HEK293 (cell line): ENCODE data around the gene SLC39A7.

ENCODE experiments used
- CTCF ChIA-PET: fragments of 350-600 bp; formaldehyde crosslinking; extraction: SDS; loops from one replicate; lab custom pipeline; 2021; ENCODE audit warnings: antibody characterized with exemption; lab: Yijun Ruan, JAX
- POLR2A ChIA-PET: fragments of 300-600 bp; formaldehyde crosslinking; extraction: SDS; loops from one replicate; lab custom pipeline; 2020; ENCODE audit warnings: antibody characterized with exemption, inconsistent platforms; lab: Yijun Ruan, JAX
- H3K27ac ChIP-seq: fragments of 200-500 bp; sonication (Bioruptor generic); 2 replicates; pipeline ENCODE4 v1.5.1; 2014; ENCODE audit warnings: low read depth, low read length, control low read depth, inconsistent platforms; ENCODE audit errors: extremely low read depth
- H3K36me3 ChIP-seq, 2 experiments: fragments of 200-500 bp in 1 of 2; sonication (Bioruptor generic) in 1 of 2; 1 replicate in 1 of 2; 2 replicates in 1 of 2; pipeline ENCODE4 v1.5.1; 2014 to 2017; ENCODE audit warnings: inconsistent platforms in 2 of 2, low read length in 2 of 2; ENCODE audit not compliant: control insufficient read depth in 2 of 2, insufficient read depth in 1 of 2
- H3K4me1 ChIP-seq: fragments of 200-500 bp; sonication (Bioruptor generic); 2 replicates; pipeline ENCODE4 v1.5.1; 2014; ENCODE audit warnings: mild to moderate bottlenecking, low read length, inconsistent platforms; ENCODE audit not compliant: control insufficient read depth, insufficient read depth
- H3K4me3 ChIP-seq: 2 replicates; pipeline ENCODE4 v1.5.1; 2011; ENCODE audit warnings: low read depth, mild to moderate bottlenecking, control low read depth, low read length, moderate library complexity
- H3K9me3 ChIP-seq: fragments of 200-500 bp; sonication (Bioruptor generic); 2 replicates; pipeline ENCODE4 v1.5.1; 2014; ENCODE audit warnings: low read depth, low read length, inconsistent platforms; ENCODE audit not compliant: control insufficient read depth, insufficient read depth
- AEBP2 ChIP-seq: fragments of 450-650 bp; formaldehyde crosslinking; IDR thresholded peaks from 2 replicates; pipeline ENCODE4 v1.5.1; 2016; ENCODE audit warnings: missing biosample characterization, missing genetic modification characterization, borderline replicate concordance
- KLF8 ChIP-seq: fragments of 450-650 bp; formaldehyde crosslinking; IDR thresholded peaks from 2 replicates; pipeline ENCODE4 v1.5.1; 2016; ENCODE audit warnings: missing biosample characterization, missing genetic modification characterization
- MYNN ChIP-seq: fragments of 450-650 bp; formaldehyde crosslinking; IDR thresholded peaks from 2 replicates; pipeline ENCODE4 v1.5.1; 2016; ENCODE audit warnings: missing biosample characterization, missing genetic modification characterization, borderline replicate concordance
- PRDM2 ChIP-seq: fragments of 450-650 bp; formaldehyde crosslinking; IDR thresholded peaks from 2 replicates; pipeline ENCODE4 v1.5.1; 2016; ENCODE audit warnings: missing biosample characterization, missing genetic modification characterization, borderline replicate concordance
- PRDM6 ChIP-seq: fragments of 450-650 bp; formaldehyde crosslinking; IDR thresholded peaks from 2 replicates; pipeline ENCODE4 v1.5.1; 2017; ENCODE audit warnings: missing biosample characterization, missing genetic modification characterization
- SETDB1 ChIP-seq: IDR thresholded peaks from one replicate; pipeline ENCODE4 v1.6.1; 2017; ENCODE audit warnings: mild to moderate bottlenecking, low read length, moderate library complexity, mixed read lengths; ENCODE audit not compliant: insufficient read length
- SP3 ChIP-seq: fragments of 450-650 bp; formaldehyde crosslinking; IDR thresholded peaks from 2 replicates; pipeline ENCODE4 v1.5.1; 2016; ENCODE audit warnings: missing biosample characterization, missing genetic modification characterization
- ZBTB17 ChIP-seq: fragments of 450-650 bp; formaldehyde crosslinking; IDR thresholded peaks from 2 replicates; pipeline ENCODE4 v1.5.1; 2016; ENCODE audit warnings: missing biosample characterization, missing genetic modification characterization
- ZEB2 ChIP-seq: fragments of 450-650 bp; formaldehyde crosslinking; IDR thresholded peaks from 2 replicates; pipeline ENCODE4 v1.5.1; 2016; ENCODE audit warnings: missing biosample characterization, missing genetic modification characterization
- ZFP37 ChIP-seq: fragments of 450-650 bp; formaldehyde crosslinking; IDR thresholded peaks from 2 replicates; pipeline ENCODE4 v1.5.1; 2016; ENCODE audit warnings: missing biosample characterization, missing genetic modification characterization
- ZNF138 ChIP-seq: fragments of 450-650 bp; formaldehyde crosslinking; IDR thresholded peaks from 2 replicates; pipeline ENCODE4 v1.5.1; 2016; ENCODE audit warnings: missing biosample characterization, missing genetic modification characterization, borderline replicate concordance
- ZNF155 ChIP-seq: fragments of 450-650 bp; formaldehyde crosslinking; IDR thresholded peaks from 2 replicates; pipeline ENCODE4 v1.5.1; 2016; ENCODE audit warnings: missing biosample characterization, missing genetic modification characterization
- ZNF184 ChIP-seq: fragments of 450-650 bp; IDR thresholded peaks from 2 replicates; pipeline ENCODE4 v1.5.1; 2018; ENCODE audit warnings: missing biosample characterization, mild to moderate bottlenecking, missing genetic modification characterization
- ZNF2 ChIP-seq: fragments of 450-650 bp; formaldehyde crosslinking; IDR thresholded peaks from 2 replicates; pipeline ENCODE4 v1.5.1; 2016; ENCODE audit warnings: missing biosample characterization, missing genetic modification characterization
- ZNF24 ChIP-seq: fragments of 450-650 bp; formaldehyde crosslinking; IDR thresholded peaks from 2 replicates; pipeline ENCODE4 v1.5.1; 2016; ENCODE audit warnings: missing biosample characterization, missing genetic modification characterization
- ZNF248 ChIP-seq: fragments of 450-650 bp; formaldehyde crosslinking; IDR thresholded peaks from 2 replicates; pipeline ENCODE4 v1.5.1; 2017; ENCODE audit warnings: missing biosample characterization, missing genetic modification characterization
- ZNF266 ChIP-seq: fragments of 450-650 bp; formaldehyde crosslinking; IDR thresholded peaks from 2 replicates; pipeline ENCODE4 v1.5.1; 2016; ENCODE audit warnings: missing biosample characterization, missing genetic modification characterization, low read depth
- ZNF366 ChIP-seq: fragments of 450-650 bp; formaldehyde crosslinking; conservative IDR thresholded peaks from 2 replicates; pipeline ENCODE4 v1.5.1; 2016; ENCODE audit warnings: missing biosample characterization, missing genetic modification characterization
- ZNF423 ChIP-seq: fragments of 450-650 bp; formaldehyde crosslinking; IDR thresholded peaks from 2 replicates; pipeline ENCODE4 v1.5.1; 2016; ENCODE audit warnings: missing biosample characterization, missing genetic modification characterization
- ZNF426 ChIP-seq: fragments of 450-650 bp; formaldehyde crosslinking; IDR thresholded peaks from 2 replicates; pipeline ENCODE4 v1.5.1; 2017; ENCODE audit warnings: missing biosample characterization, missing genetic modification characterization, mild to moderate bottlenecking, inconsistent platforms, moderate library complexity
- ZNF501 ChIP-seq: fragments of 450-650 bp; formaldehyde crosslinking; IDR thresholded peaks from 2 replicates; pipeline ENCODE4 v1.5.1; 2016; ENCODE audit warnings: missing biosample characterization, missing genetic modification characterization
- ZNF530 ChIP-seq: fragments of 450-650 bp; formaldehyde crosslinking; IDR thresholded peaks from 2 replicates; pipeline ENCODE4 v1.5.1; 2016; ENCODE audit warnings: low read depth, missing biosample characterization, missing genetic modification characterization
- ZNF558 ChIP-seq: fragments of 450-650 bp; formaldehyde crosslinking; IDR thresholded peaks from 2 replicates; pipeline ENCODE4 v1.5.1; 2016; ENCODE audit warnings: missing biosample characterization, missing genetic modification characterization
- ZNF560 ChIP-seq: fragments of 450-650 bp; formaldehyde crosslinking; IDR thresholded peaks from 2 replicates; pipeline ENCODE4 v1.5.1; 2017; ENCODE audit warnings: missing biosample characterization, missing genetic modification characterization, borderline replicate concordance
- ZNF600 ChIP-seq: fragments of 450-650 bp; formaldehyde crosslinking; IDR thresholded peaks from 2 replicates; pipeline ENCODE4 v1.5.1; 2016; ENCODE audit warnings: missing biosample characterization, missing genetic modification characterization
- ZNF664 ChIP-seq: fragments of 450-650 bp; formaldehyde crosslinking; IDR thresholded peaks from 2 replicates; pipeline ENCODE4 v1.5.1; 2016; ENCODE audit warnings: missing biosample characterization, missing genetic modification characterization
- ZNF777 ChIP-seq: fragments of 450-650 bp; formaldehyde crosslinking; IDR thresholded peaks from 2 replicates; pipeline ENCODE4 v1.5.1; 2017; ENCODE audit warnings: missing biosample characterization, missing genetic modification characterization, borderline replicate concordance
- ZSCAN18 ChIP-seq: fragments of 450-650 bp; formaldehyde crosslinking; IDR thresholded peaks from 2 replicates; pipeline ENCODE4 v1.5.1; 2016; ENCODE audit warnings: missing biosample characterization, missing genetic modification characterization

The SLC39A7 gene

GRCh38 chr6:33247977-33248642, 47.4 kb downstream of the SLC39A7 start (continued):
- TF ChIP-seq ZSCAN18 (tag by site-specific recombination) (no peak), PRDM6 (tag by site-specific recombination) (no peak), ZNF155 (no peak), ZNF558 (no peak), ZNF423 (tag by site-specific recombination) (no peak), ZNF248 (tag by site-specific recombination) (no peak), ZNF664 (no peak), ZNF24 (tag by site-specific recombination) (peak; percentile 70), SETDB1 (no peak), ZNF138 (tag by site-specific recombination) (no peak)

GRCh38 chr6:33248643-33248931, 47.9 kb downstream of the SLC39A7 start:
- Histone ChIP-seq H3K4me3 (peak overlapping the region; percentile 34), H3K36me3 (peaks cover 14 to 20% of the 10 kb centered on the region in 2 experiments; a peak in 2 of 3 replicates), H3K4me1 (peaks cover 12% of the 10 kb centered on the region), H3K27ac (peak overlapping the region; percentile 88), H3K9me3 (no peaks in the 10 kb centered on the region)
- ChIA-PET POLR2A (interaction anchor here (0.6 to 4.8 kb wide), 19 partner anchors 12 to 277 kb away, joined by 3 to 65 read pairs (median 10); partner anchors contain the start of genes B3GALT4, HSD17B8, PFDN6 and RGL2), CTCF (interaction anchor here (0.6 to 6.1 kb wide), 56 partner anchors 9 to 801 kb away, joined by 3 to 76 read pairs (median 6); partner anchors contain the start of genes HSD17B8 and RING1)
- no peak for TF ChIP-seq PRDM2 (tag by site-specific recombination)
- no peak for TF ChIP-seq AEBP2 (tag by site-specific recombination)
- no peak for TF ChIP-seq ZNF266
- no peak for TF ChIP-seq ZNF426 (tag by site-specific recombination)
- no peak for TF ChIP-seq MYNN
- TF ChIP-seq ZNF560, result no peak
- 0 out of 2 replicates have a peak, but pooled peaks have one; percentile 92 for TF ChIP-seq ZNF600 (tag by site-specific recombination)
- TF ChIP-seq ZBTB17 (tag by site-specific recombination), result peak; percentile 3
- 0 out of 2 replicates have a peak, but pooled peaks have one; percentile 3 for TF ChIP-seq KLF8 (tag by site-specific recombination)
- peak; percentile 56; the same call in 1 of the 2 replicates for TF ChIP-seq ZNF366 (tag by site-specific recombination)
- no peak for TF ChIP-seq SP3 (tag by site-specific recombination)
- TF ChIP-seq ZNF777, result 0 out of 2 replicates have a peak, but pooled peaks have one; percentile 37
- no peak for TF ChIP-seq ZNF530 (tag by site-specific recombination)
- no peak for TF ChIP-seq ZFP37 (tag by site-specific recombination)
- TF ChIP-seq ZNF501 (tag by site-specific recombination), result 0 out of 2 replicates have a peak, but pooled peaks have one; percentile 8
- no peak for TF ChIP-seq ZNF184 (tag by site-specific recombination)
- TF ChIP-seq ZNF2 (tag by site-specific recombination), result peak; percentile 56; the same call in 1 of the 2 replicates
- TF ChIP-seq ZEB2 (tag by site-specific recombination), result peak; percentile 7; the same call in 1 of the 2 replicates
